GM23248 (cell line): ENCODE measurements around the gene JMJD7.

Experiments used
- EZH2 ChIP-seq: fragments of 200-600 bp; sonication (generic); IDR thresholded peaks from 2 replicates; pipeline ENCODE4 v1.6.1; 2018; ENCODE audit warnings: antibody characterized with exemption, mild to moderate bottlenecking; ENCODE audit not compliant: insufficient read depth, poor library complexity, severe bottlenecking
- EZH2phosphoT487 ChIP-seq: fragments of 200-600 bp; sonication (generic); IDR thresholded peaks from 2 replicates; pipeline ENCODE4 v1.6.1; 2018; ENCODE audit warnings: antibody characterized with exemption, moderate library complexity, mild to moderate bottlenecking, low read depth; ENCODE audit not compliant: insufficient read depth

- TF ChIP-seq EZH2 (no peak), EZH2phosphoT487 (no peak)
Measured at GRCh38 chr15:41820791-41821423, 7.0 kb upstream of the JMJD7 start.
